RPMI8226 (cell line): ENCODE results near the gene NCSTN.

Source experiments
- DNase-seq: peaks from one replicate; pipeline ENCODE4 v3.0.0-alpha.2; 2015

The NCSTN gene

DNA sequence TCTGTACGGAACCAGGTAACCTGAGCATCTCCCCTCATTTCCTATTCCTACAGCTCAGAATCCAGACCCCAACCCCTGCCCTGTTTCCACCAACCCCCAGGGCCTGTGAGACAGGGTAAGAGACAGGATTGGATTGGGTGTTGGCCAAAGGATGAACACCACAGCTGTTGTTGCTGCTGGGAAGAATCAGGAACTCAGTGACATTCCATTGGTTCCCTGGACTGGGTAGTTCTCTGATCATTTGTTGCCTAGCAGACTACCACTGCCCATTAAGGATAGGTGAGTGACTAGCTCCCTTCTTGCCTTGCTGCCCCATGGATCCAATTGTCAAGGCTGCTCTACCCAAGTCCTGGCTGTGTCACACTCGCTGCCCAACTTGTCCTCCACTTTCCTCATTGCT lies 10.0 kb downstream of the NCSTN start:
- no peak for DNase-seq

DNA sequence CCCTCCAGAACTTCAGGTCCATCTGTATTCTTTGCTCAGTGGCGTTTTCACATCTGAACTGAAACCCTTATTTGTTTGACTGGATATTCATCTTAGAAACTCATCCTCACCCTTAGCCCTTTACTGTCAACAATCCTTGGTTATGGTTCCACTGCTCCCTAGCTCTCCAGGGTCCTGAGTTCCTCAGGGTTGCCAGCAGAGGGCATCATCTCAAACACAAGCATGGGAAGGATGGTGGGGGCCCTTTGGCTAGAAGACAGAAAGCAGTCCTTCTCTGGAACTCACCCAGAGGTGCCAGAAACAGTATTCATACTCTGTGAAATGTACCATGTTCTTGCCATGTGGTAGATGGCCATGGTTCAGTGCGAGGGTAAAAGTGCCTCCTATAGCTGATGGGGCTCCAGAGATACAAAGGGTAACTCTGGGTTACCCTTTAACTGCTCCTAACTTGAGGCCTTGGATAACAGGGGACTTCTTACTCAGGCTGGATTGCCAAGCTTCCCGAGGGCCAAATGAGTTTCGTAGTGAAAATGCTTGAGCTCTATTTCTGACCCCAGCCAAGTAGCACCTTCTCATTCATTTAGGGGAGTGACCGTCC lies 11.3 kb downstream of the NCSTN start:
- peak; percentile 41 for DNase-seq

DNA sequence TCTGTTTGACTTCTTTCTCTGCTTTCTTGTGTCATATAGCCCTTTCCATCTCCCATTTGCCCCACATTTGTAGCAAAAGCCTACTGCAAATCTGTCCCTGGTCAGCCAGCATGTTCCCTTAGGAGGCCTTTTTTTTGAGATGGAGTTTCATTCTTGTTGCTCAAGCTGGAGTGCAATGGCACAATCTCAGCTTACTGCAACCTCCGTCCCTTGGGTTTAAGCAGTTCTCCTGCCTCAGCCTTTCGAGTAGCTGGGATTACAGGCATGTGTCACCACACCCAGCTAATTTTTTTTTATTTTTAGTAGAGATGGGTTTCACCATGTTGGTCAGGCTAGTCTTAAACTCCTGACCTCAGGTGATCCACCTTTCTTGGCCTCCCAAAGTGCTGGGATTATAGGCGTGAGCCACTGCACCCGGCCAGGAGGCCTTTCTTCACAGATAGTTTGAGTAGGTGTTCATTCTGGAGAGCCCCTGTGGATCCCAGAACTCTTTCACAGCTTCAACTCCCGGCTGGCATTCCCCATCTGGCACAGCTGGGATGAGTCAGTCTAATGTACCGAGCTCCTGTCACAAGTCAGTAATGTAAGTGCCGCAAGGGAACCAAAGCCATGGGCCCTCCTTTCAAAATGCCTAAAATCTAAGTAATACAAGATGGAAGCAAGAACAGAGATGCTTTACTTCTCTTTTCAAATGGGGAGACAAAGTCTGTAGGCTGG lies 14.3 kb downstream of the NCSTN start:
- DNase-seq, result no peak

DNA sequence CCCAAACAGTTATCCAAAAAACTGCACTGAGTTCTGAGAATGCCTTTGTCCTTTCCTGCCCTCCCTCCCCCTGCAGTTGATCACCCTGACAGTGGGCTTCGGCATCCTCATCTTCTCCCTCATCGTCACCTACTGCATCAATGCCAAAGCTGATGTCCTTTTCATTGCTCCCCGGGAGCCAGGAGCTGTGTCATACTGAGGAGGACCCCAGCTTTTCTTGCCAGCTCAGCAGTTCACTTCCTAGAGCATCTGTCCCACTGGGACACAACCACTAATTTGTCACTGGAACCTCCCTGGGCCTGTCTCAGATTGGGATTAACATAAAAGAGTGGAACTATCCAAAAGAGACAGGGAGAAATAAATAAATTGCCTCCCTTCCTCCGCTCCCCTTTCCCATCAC lies 14.9 kb downstream of the NCSTN start:
- DNase-seq, result no peak

DNA sequence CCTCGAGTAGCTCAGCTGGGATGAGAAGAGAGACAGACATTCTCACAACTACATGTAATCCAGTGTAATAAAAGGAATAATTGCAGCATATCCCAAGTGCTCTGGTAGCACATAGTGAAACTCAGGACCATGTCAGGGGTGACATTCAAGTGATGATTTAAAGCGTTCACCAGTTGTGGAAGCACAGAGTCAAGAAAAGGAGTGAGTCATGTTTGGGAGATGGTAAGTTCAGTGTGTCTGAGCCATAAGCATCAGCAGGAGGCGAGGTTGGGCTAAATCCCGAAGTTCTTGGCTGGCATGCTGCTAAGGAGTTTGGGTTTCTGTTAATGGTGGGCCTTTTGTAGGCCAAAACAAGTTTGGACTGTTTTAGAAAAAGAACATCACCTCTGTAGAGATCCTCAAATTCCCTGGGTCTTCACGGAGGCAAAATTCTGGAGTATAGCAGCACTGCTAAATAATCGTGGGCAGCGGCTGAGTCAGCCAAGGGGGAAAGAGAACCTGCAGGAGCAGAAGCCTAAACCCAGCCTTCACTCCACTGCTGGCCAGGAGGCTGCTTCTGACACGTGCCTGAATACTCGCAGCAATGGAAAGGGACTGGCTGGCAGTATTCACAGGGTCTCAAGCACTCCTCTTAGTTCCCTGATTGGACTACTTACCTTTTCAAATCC lies 16.5 kb downstream of the NCSTN start:
- no peak for DNase-seq

DNA sequence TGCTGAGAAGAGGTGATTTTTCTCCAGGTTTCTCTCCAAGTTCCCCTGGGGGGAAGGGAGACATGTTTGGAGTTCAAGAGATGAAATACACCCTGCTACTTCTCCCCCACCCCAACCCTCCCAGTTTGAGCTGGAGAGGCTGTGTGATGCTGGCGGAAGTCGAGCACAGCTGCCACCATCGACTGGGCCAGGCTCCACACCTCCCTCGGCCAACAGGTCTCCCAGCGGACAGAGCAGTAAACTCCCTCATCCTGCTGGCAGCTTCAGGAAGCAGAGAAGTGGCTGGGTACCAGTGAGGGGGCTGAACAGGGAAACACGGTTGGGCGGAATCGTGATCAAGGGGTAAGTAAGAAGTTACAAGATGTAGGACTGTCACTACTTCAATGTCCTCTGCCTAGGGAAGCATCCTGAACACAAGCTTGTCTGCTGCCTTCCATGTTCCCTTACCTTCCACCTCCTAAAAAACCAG lies 17.1 kb downstream of the NCSTN start:
- DNase-seq, result no peak

DNA sequence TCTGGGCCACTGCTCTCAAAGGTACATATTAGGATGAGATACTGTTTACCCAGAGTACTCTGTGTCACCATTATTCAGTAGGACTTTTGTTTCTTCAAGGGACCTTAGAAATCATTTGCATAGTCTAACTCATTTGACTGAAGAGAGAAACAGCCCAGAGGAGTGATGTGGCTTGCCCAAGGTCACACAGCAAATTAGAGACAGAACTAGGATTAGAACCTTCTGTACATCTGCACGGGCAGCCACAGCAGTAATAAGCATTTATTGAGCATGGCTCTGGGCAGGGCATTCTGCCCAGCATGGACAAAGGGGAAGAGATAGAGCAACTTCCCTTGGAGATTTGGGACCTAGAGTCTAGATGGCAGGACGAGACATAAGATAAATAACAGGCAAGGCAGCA lies 18.0 kb downstream of the NCSTN start:
- no peak for DNase-seq

DNA sequence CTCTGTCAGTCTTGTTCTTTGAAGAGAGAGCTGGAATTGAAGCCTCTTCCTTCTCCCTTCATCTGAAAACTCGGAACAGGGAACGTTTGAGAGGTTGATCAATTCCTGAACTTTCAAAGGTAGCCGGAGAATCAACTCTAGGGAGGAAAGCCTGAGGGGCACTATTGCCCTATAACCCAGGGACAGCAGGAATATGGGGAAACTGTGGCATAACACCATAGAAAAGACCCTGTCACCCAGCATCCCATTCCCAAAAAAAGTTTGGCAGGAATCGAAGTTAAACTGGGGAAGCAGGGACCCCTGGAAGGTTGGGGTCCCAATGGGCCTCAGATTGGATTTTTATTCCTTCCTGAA lies 18.6 kb downstream of the NCSTN start:
- DNase-seq, result no peak

DNA sequence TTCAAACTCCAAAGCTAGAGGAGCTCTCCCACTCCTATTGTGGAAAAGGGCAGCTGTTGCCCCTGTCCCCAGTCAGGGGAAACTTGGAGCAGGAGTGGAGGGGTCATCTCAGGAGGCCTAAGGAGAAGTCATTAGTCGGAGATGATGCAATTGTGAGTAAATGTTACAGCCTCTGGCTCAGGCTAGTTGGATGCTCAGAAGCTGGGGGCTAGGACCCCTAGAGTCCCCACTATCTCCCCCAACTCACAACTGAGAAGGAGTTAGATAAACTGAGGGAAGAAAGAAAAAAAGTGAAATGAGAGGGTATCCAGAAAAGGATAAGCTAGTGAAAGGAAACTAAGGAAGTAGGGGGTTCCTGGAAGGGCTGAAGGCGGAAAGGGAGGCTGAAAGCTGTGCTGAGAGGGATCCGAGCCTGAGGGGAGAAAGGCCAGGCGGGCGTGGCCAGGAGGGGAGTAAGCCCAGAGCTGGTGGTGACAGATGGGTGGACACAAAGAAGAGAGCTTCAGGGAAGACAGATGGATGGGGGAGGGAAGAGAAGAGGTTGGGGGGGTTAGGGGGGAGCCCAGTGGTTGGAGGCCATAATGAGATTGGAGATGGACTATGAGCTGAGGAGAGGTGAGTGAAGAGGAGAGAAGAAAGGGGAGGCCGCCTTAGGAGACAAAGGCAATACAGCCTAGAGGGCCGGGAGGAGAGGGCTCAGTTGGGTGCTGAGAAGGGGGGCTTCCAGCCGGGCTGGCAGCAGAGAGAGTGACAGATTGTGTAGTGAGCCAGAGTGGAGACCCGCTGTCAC lies 19.2 kb downstream of the NCSTN start:
- no peak for DNase-seq

DNA sequence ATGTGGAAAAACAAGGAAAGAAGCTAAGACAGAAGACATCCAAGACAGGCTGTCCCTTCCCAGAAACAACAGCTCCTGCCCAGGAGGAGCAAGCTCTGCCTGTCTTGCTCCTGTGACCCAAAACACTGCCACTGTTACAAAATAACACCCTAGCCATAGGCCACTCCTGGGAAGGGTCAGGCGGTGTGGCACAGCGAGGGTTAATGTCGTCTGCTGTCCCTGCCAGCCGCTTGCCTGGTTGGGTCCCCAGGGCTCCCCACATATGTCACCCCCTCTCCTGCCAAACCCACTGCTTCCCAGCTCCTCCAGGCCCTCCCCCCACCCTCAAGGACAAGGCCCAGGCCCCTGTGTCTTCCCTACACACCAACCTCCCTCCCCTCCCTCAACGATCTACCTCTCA lies 19.8 kb downstream of the NCSTN start:
- DNase-seq, result no peak

DNA sequence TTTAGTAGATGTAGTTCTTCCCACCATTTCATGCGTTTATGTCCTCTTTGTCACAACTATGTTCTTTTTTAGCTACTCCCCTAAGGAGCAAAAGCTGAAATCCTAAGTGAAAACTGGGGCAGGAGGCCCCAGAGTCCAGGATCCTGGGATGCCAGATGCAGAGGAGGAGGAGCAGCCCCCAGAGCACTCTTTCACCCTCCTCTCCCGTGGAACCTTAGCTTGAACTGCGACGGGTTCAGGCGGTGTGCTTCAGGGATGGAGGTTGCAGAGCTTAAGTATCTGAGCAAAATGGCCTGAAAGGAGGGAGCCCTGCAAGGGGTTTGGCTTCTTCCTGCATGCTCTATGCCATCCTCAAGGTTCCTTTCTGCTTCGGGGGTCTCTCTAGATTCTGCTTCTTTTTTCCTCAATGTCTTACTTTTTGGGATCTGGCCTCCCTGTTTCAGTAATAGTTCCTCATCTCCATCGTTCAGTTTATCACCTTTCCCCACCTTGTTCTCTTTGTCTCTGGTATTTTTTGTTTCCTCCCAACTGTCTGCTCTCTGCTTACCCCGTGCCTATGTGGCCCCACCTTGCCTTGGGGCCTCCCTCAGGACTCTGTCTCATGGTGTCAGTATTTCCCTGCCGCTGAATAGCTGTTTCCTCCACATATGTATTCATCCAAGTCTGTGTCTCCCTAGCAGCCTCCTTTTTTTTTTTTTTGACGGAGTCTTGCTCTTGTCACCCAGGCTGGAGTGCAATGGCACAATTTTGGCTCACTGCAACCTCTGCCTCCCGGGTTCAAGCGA lies 21.0 kb downstream of the NCSTN start:
- DNase-seq, result no peak

DNA sequence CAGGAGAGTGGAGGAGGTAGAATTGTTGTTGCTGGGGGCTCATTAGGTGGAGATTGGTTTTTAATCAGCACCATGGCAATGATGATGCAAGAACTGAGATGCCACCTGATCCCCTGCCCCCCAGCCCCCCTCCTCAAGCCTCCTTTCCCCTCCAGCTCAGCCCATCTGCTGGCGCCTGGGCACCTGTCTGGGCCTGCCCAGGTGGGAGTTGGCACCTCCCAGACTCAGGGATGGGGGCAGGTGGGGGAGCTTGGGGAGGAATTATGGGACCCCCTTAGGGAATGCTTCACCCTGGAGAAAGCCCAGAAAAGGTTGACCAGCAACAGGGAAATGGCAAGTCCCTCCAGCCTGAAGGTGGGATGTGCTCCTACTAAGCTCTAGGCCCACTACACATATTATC lies 22.1 kb downstream of the NCSTN start:
- no peak for DNase-seq

DNA sequence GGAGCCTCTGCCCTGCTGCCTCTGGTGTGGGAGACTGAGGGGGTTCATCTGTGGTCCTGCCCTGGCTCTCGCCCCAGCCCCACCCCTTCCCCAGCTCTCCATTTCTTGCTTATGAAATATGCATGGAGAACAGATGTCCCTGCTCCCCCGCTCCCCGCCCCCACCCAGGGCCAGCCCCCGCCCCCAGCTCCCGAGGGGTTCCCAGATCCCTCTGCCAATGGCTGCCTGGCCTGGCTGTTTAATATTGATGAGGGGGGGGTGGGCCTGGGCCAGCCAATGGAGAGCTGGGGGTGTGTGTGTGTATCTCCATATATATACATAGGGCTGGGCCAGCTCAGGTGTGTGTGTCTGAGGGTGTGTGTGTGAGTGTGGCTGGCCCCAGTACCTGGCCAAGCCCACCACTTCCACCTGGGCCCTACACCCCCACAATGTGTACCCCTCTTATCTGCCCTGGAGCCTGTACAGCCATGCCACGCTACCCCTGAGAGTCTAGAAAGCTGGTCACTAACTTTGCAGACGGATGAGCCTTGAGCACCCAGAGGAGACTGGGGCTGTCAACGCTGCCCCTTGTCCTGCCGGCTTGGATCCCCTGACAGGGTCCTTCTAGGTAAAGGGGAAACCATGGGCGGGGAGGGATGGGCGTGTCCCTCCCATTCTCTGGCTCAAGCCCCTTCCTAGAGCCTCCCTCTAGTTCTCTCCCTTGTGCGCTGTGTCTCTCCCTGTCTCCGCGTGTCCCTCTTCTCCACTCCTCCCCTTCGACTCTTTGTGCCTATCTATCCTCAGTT lies 23.7 kb downstream of the NCSTN start, which contains the start of gene NHLH1:
TSS of gene NHLH1 (plus strand) at position 341 of the 785 bp plus-strand sequence. CDS start 3,661 bp downstream, outside the sequence.
- DNase-seq, result no peak

DNA sequence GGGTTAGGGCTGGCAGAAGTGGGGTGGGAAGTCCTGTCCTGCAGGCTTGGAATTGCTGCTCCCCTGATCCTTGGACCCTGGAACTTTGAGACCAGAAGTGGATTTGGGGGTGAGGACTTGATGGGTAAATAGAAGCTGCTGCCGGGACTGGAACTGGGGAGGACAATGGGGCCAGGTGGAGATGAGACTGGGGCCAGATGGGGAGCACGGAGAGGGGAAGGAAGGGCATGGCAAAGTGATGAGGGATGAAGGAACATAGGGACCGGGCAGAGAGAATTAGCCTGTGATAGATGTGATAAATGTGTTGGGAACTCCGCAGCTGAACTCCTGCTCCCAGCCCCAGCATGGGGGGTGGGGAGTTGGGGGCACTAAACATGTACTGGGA lies 24.3 kb downstream of the NCSTN start:
- no peak for DNase-seq

DNA sequence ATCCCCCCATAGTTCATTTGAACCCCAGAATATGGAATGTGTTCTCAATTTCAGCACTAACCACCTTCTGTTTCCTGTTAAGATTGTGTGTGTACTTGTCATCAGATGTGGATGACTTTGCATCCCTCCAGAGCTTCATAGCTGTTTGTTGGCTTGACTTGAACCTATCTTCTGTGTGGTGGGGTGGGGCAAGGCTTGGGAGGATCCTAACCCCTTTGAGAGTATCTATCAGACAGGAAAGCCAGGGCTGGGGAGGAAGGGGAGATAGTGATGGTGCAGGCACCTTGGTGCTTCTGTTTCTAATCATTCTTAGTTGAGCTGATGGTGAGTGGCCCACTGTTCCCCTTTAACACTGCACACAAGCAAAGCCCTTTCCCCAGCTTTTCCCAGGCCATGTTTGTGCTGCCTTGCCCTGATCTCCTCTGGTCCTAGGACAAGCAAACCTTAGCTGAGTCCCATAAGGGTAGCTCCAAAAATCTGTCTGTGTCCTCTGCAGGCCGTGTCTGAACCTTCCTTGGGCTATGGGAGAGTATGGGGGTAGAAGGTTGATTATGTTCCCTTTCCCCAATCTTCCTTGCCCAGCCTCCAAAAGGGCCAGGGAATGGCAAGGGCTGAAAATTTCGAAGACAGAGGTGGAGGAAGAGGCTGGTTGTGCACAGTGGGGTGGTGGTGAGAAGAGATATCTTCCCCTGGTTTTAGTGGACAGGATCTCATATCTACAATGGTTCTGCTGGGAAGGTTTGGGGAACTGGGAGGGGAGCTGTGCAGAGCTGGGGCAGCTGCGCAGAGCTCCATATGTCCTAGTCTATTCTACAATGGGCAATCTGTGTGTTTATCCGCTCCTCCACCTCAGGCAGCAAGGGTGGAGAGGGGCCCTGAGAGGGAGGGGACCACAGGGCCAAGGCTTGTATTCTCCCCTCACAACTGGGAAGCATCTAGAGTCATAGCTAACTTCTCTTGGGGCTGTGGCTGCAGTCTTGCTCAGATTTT lies 25.0 kb downstream of the NCSTN start:
- DNase-seq, result no peak

DNA sequence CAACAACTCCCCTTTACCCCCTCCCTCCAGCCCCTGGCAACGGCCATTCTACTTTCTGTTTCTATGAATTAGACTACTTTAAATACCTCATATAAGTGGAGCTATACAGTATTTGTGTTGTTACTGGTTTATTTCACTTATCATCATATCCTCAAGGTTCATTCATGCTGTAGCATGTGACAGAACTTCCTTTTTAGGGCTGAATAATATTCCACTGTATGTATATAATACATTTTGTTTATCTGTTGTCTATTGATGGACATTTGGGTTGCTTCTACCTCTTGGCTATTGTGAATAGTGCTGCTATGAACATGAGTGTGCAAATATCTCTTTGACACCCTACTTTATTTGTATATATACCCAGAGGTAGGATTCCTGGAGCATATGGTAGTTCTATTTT lies 25.9 kb downstream of the NCSTN start:
- DNase-seq, result no peak

DNA sequence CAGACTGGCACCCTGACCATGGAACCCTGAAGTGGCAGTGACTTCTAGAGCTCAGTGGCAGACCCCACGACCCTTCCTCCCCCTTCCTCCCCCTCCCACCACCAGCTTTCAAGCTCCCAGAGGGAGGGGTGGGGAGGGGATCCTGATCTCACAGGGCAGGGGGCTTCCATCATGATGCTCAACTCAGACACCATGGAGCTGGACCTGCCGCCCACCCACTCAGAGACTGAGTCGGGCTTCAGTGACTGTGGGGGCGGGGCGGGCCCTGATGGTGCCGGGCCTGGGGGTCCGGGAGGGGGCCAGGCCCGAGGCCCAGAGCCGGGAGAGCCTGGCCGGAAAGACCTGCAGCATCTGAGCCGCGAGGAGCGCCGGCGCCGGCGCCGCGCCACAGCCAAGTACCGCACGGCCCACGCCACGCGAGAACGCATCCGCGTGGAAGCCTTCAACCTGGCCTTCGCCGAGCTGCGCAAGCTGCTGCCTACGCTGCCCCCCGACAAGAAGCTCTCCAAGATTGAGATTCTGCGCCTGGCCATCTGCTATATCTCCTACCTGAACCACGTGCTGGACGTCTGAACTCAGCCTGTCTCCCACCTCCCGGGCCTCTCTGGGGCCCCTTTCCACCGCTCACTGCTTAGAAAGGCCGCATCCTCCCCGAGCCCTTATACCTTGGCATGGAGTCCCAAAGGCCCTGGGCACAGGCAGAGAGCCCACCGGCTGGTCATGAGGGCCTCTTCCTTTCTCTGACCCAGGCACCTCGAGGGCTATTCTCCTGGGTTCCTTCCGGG lies 27.6 kb downstream of the NCSTN start:
- DNase-seq, result no peak

DNA sequence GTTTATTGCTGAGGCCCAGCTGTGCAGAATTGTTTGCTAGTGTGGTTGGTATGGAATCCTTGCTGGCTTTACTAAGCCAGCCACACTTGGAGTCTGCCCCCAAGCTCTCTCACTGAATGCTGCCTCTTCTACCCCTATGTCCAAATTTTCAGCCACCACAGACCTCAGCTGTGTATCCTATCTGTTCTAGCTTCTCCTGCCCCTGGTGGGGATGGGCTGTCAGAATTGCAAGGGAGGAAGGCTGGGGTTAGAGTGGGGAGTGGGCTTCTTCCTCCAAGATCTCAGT lies 28.1 kb downstream of the NCSTN start:
- no peak for DNase-seq

DNA sequence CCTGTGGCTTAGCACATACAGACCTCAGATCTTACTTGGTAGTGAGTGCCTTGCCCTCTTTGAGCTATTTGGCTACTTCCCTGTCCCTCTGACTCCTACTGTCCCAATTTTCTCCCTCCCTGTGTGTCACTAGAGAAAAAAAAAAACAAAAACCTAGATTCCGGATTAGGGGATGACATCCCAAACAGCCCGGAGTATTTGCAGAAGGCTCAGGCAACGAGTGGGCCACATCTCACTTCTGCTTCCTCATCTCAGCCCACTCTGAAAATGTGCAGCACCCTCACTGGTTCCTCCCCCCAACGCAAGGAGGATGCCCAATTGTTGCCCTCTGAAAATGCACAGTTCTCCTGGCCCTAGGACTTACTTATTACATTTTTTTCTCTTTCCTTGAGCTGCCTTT lies 28.6 kb downstream of the NCSTN start:
- no peak for DNase-seq

DNA sequence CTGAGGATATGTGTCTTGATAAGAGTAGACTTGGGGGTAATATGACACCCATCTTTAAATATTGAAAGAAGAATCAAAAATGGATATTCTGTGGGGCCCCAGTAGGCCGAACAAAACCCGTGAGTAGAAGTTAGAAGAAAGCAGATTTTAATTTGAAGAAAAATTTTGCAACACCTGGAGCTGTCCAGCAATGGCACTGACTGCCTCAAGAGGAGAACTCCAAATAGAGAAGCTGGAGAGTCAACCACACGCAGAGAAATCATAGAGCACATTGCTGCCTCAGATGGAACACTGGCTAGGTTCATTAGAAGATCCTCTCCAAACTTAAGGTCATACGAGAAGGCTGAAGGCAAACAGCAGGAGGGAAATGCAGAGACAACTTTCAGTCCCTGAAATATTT lies 30.5 kb downstream of the NCSTN start:
- DNase-seq, result no peak
